Body of pancreas (tissue), 4 donors: ENCODE measurements around the gene STRADB. TPM values are rescaled to one million over a fixed set of nuclear protein-coding genes. Genes with fewer than 3 reads are reported as not detected.
"Not testable (repeated sequence)": the region's sequence is repeated elsewhere in the genome, so short reads cannot be mapped to it uniquely, and the experiment has no call there.

Experiments
- ATAC-seq: fragments of 150-250 bp; one replicate; pipeline ENCODE4 v1.9.1; 2016
- DNase-seq, 4 donors: peaks; one replicate each; pipeline ENCODE4 v3.0.0-alpha.2; 2019
- H3K27ac ChIP-seq, 4 donors: fragments of 200-600 bp; sonication (generic); 1 replicate in 3 of 4; 2 replicates in 1 of 4; pipeline versions ENCODE4 v1.5.1 to v1.6.1; 2016 to 2019; ENCODE audit warnings: mild to moderate bottlenecking in 1 of 4, mixed read lengths in 1 of 4, moderate library complexity in 1 of 4
- H3K27me3 ChIP-seq, 2 donors: fragments of 200-600 bp; sonication (generic); one replicate each; pipeline ENCODE4 v1.6.0; 2016; ENCODE audit warnings: mild to moderate bottlenecking in 1 of 2
- H3K36me3 ChIP-seq, 2 donors: fragments of 200-600 bp; sonication (generic); replicated peaks in 1 of 2; 2 replicates each; pipeline ENCODE4 v1.5.1; 2016; ENCODE audit warnings: low read depth in 2 of 2; ENCODE audit not compliant: insufficient read depth in 1 of 2
- H3K4me1 ChIP-seq: fragments of 200-600 bp; sonication (generic); one replicate; pipeline ENCODE4 v1.6.0; 2016
- H3K4me3 ChIP-seq, 2 donors: fragments of 200-600 bp; sonication (generic); 1 replicate in 1 of 2; 2 replicates in 1 of 2; pipeline ENCODE4 v1.5.1; 2016 to 2019
- H3K9me3 ChIP-seq, 3 donors: fragments of 200-600 bp; sonication (generic); 1 replicate in 2 of 3; 2 replicates in 1 of 3; pipeline ENCODE4 v1.5.1; 2016
- CTCF ChIP-seq, 7 experiments: fragments of 450-650 bp in 4 of 7; fragments of 200-600 bp in 3 of 7; sonication (generic) in 3 of 7; IDR thresholded peaks; one replicate each; pipeline ENCODE4 v1.5.1; 2016 to 2019; ENCODE audit warnings: antibody characterized with exemption in 7 of 7
- POLR2A ChIP-seq, 3 donors: fragments of 450-650 bp; IDR thresholded peaks; one replicate each; pipeline ENCODE4 v1.6.1; 2016; ENCODE audit warnings: antibody characterized with exemption in 3 of 3, mild to moderate bottlenecking in 2 of 3
- WGBS, 2 donors: methylation state at CpG; one replicate each; pipeline ENCODE4 v1.1.5; 2017; 5-methylcytosine and 5-hydroxymethylcytosine counted together
- intact Hi-C: fragments of 100-400 bp; cut with DNase I; formaldehyde crosslinking; loops from one replicate; pipeline ENCODE4 v1.15.1; 2023
- total RNA-seq, 2 donors: library from RNA; depleted of rRNA; stranded (reverse); fragments of >200 nt; gene quantifications; one replicate each; pipeline ENCODE4 v1.1.0, GENCODE V29; 2016

Gene STRADB
- total RNA-seq, 2 donors from 2014 or later = 21.0 to 24.7 TPM

GRCh38 chr2:201419057-201419635 lies 32.4 kb upstream of the STRADB start:
- intact Hi-C loops = no loop called here
- Histone ChIP-seq H3K36me3 (no peaks in the 10 kb centered on the region), H3K4me3 (no peak overlapping the region), H3K27ac (no peak overlapping the region), H3K9me3 (no peaks in the 10 kb centered on the region), H3K4me1 (peaks cover 13% of the 10 kb centered on the region), H3K27me3 (no peaks in the 10 kb centered on the region)
- TF ChIP-seq POLR2A (IDR thresholded peaks at IDR 0.05) = no peak
- TF ChIP-seq CTCF (IDR thresholded peaks at IDR 0.05) = no peak
- WGBS, 2 donors = 74 to 76% methylated on average over 3 of the region's 3 CpGs
- DNase-seq (no peak), ATAC-seq (no peak)

GRCh38 chr2:201419986-201420385 lies 31.6 kb upstream of the STRADB start:
- DNase-seq (no peak), ATAC-seq (no peak)
- Histone ChIP-seq H3K9me3 (no peaks in the 10 kb centered on the region), H3K4me3 (no peak overlapping the region), H3K27ac (no peak overlapping the region), H3K27me3 (no peaks in the 10 kb centered on the region), H3K4me1 (peaks cover 16% of the 10 kb centered on the region), H3K36me3 (no peaks in the 10 kb centered on the region)
- intact Hi-C loops = no loop called here
- WGBS, 2 donors = 87 to 89% methylated on average over 4 of the region's 4 CpGs
- TF ChIP-seq POLR2A (IDR thresholded peaks at IDR 0.05) (no peak), CTCF (IDR thresholded peaks at IDR 0.05) (no peak)

- ATAC-seq (no peak), DNase-seq (no peak)
- Histone ChIP-seq H3K4me3 (no peak overlapping the region), H3K36me3 (no peaks in the 10 kb centered on the region), H3K4me1 (peaks cover 10% of the 10 kb centered on the region), H3K27ac (no peak overlapping the region), H3K27me3 (no peaks in the 10 kb centered on the region), H3K9me3 (no peaks in the 10 kb centered on the region)
- TF ChIP-seq POLR2A (IDR thresholded peaks at IDR 0.05) (no peak), CTCF (IDR thresholded peaks at IDR 0.05) (no peak)
- 67 to 70% methylated on average over 3 of the region's 3 CpGs for WGBS, 2 donors
- intact Hi-C loops = no loop called here
These were observed 31.0 kb upstream of the STRADB start for GRCh38 chr2:201420442-201421113.

- Histone ChIP-seq H3K27ac (no peak overlapping the region), H3K9me3 (no peaks in the 10 kb centered on the region), H3K4me3 (no peak overlapping the region), H3K36me3 (no peaks in the 10 kb centered on the region), H3K4me1 (peaks cover 8% of the 10 kb centered on the region), H3K27me3 (no peaks in the 10 kb centered on the region)
- ATAC-seq = no peak
- TF ChIP-seq POLR2A (IDR thresholded peaks at IDR 0.05) = no peak
- no peak for TF ChIP-seq CTCF (IDR thresholded peaks at IDR 0.05)
- intact Hi-C loops = no loop called here
- DNase-seq = no peak
- 90 to 96% methylated on average over 9 of the region's 9 CpGs for WGBS, 2 donors
These were observed 25.6 kb upstream of the STRADB start for GRCh38 chr2:201425952-201426351.

GRCh38 chr2:201428366-201428765 lies 23.2 kb upstream of the STRADB start:
- H3K36me3 ChIP-seq, intact Hi-C loops, H3K27ac ChIP-seq, H3K27me3 ChIP-seq, H3K4me3 ChIP-seq, ATAC-seq, DNase-seq, H3K9me3 ChIP-seq: not testable (repeated sequence)
- peaks cover 22% of the 10 kb centered on the region for H3K4me1 ChIP-seq

GRCh38 chr2:201429835-201430234 lies 21.7 kb upstream of the STRADB start:
- ATAC-seq, H3K4me3 ChIP-seq, H3K36me3 ChIP-seq, DNase-seq, H3K9me3 ChIP-seq, H3K27ac ChIP-seq, intact Hi-C loops, H3K27me3 ChIP-seq: not testable (repeated sequence)
- peaks cover 21% of the 10 kb centered on the region for H3K4me1 ChIP-seq
- 97 to 99% methylated on average over 6 of the region's 6 CpGs for WGBS, 2 donors

- peaks cover 21% of the 10 kb centered on the region for H3K4me1 ChIP-seq
- H3K4me3 ChIP-seq, H3K27me3 ChIP-seq, H3K9me3 ChIP-seq, DNase-seq, H3K36me3 ChIP-seq, H3K27ac ChIP-seq, intact Hi-C loops, ATAC-seq: not testable (repeated sequence)
- 96% methylated on average over 11 to 12 of the region's 12 CpGs for WGBS, 2 donors
These were observed 21.2 kb upstream of the STRADB start for GRCh38 chr2:201430322-201430721.
